ENCODE results near the gene ROBO2.
"Not testable (repeated sequence)": the region's sequence is repeated elsewhere in the genome, so short reads cannot be mapped to it uniquely, and the experiment has no call there.

Gene ROBO2

DNA sequence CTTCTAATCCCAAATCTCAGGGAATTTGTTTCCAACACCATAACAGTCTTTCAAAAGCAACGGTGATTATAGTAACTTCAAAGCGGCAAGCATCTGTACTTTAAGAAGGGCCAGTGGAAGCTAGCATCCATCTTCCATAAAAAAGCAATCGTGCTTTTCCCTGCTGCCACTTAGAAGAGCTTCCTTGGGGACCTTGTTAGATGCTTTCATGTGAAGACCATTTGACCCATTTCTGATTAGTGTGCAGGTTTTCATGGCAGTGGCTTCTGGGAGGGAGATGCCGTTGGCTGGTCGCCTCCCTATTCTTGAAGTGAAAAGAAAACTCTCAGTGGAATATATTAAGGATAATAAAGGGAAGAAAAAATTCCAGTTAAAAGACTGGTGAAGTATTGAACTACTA, 354.1 kb downstream of the ROBO2 start:
- no peak overlapping the region for H3K27ac ChIP-seq
- H3K4me2 ChIP-seq: no peak overlapping the region
- H3K79me2 ChIP-seq (ENCODE audit: insufficient read depth, low read depth): no peaks in the 10 kb centered on the region
- H4K20me1 ChIP-seq (ENCODE audit: insufficient read depth): no peaks in the 10 kb centered on the region
- H3K36me3 ChIP-seq (ENCODE audit: insufficient read depth): no peaks in the 10 kb centered on the region
- no peaks in the 10 kb centered on the region for H3K4me1 ChIP-seq (ENCODE audit: low read depth, poor library complexity, severe bottlenecking)
- H3K27me3 ChIP-seq (ENCODE audit: insufficient read depth, low read depth): no peaks in the 10 kb centered on the region
- no peak overlapping the region for H2AFZ ChIP-seq (ENCODE audit: low read depth)
- no peak overlapping the region for H3K9ac ChIP-seq
- TF ChIP-seq, protein P1, sequence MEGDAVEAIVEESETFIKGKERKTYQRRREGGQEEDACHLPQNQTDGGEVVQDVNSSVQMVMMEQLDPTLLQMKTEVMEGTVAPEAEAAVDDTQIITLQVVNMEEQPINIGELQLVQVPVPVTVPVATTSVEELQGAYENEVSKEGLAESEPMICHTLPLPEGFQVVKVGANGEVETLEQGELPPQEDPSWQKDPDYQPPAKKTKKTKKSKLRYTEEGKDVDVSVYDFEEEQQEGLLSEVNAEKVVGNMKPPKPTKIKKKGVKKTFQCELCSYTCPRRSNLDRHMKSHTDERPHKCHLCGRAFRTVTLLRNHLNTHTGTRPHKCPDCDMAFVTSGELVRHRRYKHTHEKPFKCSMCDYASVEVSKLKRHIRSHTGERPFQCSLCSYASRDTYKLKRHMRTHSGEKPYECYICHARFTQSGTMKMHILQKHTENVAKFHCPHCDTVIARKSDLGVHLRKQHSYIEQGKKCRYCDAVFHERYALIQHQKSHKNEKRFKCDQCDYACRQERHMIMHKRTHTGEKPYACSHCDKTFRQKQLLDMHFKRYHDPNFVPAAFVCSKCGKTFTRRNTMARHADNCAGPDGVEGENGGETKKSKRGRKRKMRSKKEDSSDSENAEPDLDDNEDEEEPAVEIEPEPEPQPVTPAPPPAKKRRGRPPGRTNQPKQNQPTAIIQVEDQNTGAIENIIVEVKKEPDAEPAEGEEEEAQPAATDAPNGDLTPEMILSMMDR (conservative IDR thresholded peaks at IDR 0.05; ENCODE audit: low read depth, low read length): no peak
- no peak overlapping the region for H3K4me3 ChIP-seq (IDR thresholded peaks at IDR 0.05; ENCODE audit: insufficient read depth, low read depth, low read length)

DNA sequence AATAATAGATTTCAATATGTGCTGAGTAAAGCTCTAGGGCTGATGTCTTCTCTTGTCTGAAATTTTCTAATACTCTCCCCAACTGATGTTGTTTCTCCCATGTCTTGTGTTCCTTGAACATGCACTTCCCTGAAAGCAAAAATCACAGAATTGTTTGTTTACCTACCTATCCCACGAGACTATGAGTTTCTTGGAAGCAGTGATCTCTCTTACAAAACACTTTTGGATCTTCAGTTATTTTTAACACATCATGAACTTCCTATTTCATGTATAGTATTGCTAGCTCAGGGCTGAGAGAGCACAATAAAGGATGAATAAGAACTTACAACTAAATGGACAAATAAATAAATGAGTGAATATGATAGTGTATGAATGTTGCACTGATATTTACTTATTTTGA, 365.0 kb downstream of the ROBO2 start:
- Histone ChIP-seq H3K4me2 (no peak overlapping the region), H3K27me3 (ENCODE audit: insufficient read depth, low read depth) (no peaks in the 10 kb centered on the region), H3K79me2 (ENCODE audit: insufficient read depth, low read depth) (no peaks in the 10 kb centered on the region), H4K20me1 (ENCODE audit: insufficient read depth) (no peaks in the 10 kb centered on the region), H3K27ac (no peak overlapping the region), H3K36me3 (ENCODE audit: insufficient read depth) (no peaks in the 10 kb centered on the region), H3K9ac (no peak overlapping the region), H3K4me1 (ENCODE audit: low read depth, poor library complexity, severe bottlenecking) (no peaks in the 10 kb centered on the region), H3K4me3 (IDR thresholded peaks at IDR 0.05; ENCODE audit: insufficient read depth, low read depth, low read length) (no peak overlapping the region), H2AFZ (ENCODE audit: low read depth) (no peak overlapping the region)
- TF ChIP-seq, protein P1 (conservative IDR thresholded peaks at IDR 0.05; ENCODE audit: low read depth, low read length): no peak

DNA sequence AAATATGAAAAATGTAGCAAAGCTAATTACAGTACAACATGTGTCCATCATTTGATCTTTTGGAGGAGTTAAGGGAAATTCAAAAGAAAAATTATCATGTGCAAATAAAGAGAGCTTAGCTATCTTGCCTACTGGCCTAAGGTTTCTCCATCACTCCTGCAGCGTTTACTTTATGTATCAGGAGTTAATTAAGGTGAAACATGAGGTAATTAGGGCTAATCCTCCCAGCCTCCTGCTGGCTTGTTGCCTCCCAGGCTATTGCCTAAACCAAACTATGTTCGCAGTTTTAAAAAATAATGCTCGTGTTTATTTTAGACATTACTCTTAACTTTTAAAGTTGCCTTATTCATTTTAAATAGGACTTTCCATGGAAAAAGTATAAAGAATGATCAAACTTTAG, 367.5 kb downstream of the ROBO2 start:
- Histone ChIP-seq H2AFZ (ENCODE audit: low read depth) (no peak overlapping the region), H3K27me3 (ENCODE audit: insufficient read depth, low read depth) (no peaks in the 10 kb centered on the region), H3K4me2 (no peak overlapping the region), H4K20me1 (ENCODE audit: insufficient read depth) (no peaks in the 10 kb centered on the region), H3K4me3 (IDR thresholded peaks at IDR 0.05; ENCODE audit: insufficient read depth, low read depth, low read length) (no peak overlapping the region), H3K9ac (no peak overlapping the region), H3K4me1 (ENCODE audit: low read depth, poor library complexity, severe bottlenecking) (no peaks in the 10 kb centered on the region), H3K27ac (no peak overlapping the region), H3K36me3 (ENCODE audit: insufficient read depth) (no peaks in the 10 kb centered on the region), H3K79me2 (ENCODE audit: insufficient read depth, low read depth) (no peaks in the 10 kb centered on the region)
- TF ChIP-seq, protein P1 (conservative IDR thresholded peaks at IDR 0.05; ENCODE audit: low read depth, low read length): no peak

DNA sequence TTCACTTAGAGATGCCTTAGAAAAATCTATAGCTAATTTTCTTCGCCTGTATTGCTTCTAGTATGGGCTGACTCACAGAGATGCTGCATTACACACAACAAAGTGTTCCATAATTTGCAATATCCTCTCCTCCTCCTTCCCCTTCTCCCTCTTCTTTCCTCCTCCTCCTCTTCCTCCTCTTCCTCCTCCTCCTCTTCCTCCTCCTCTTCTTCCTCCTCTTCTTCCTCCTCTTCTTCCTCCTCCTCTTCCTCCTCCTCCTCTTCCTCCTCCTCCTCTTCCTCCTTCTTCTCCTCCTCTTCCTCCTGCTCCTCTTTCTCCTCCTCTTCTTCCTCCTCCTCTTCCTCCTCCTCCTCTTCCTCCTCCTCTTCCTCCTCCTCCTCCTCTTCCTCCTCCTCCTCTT, 370.4 kb downstream of the ROBO2 start:
- H3K9ac ChIP-seq; H3K4me1 ChIP-seq (ENCODE audit: low read depth, poor library complexity, severe bottlenecking); H4K20me1 ChIP-seq (ENCODE audit: insufficient read depth): not testable (repeated sequence)

DNA sequence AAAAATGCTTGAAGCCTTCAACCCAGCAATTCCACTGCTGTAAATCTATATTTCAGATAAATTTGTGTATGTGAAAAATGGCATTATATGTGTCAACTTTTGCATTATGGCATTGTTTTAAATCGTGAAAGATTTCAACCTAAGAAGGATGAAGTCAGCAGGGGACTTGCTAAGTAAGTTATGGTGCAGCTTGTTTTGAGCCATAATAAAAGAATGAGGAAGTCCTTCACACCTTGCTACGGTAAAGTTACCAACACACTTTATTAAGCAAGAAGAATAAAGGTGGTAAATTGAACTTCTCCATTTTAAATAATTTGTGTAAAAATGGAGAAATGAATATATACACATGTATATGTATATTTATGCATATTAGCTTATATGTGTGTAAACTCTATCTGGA, 371.4 kb downstream of the ROBO2 start:
- Histone ChIP-seq H3K27me3 (ENCODE audit: insufficient read depth, low read depth) (no peaks in the 10 kb centered on the region), H3K9ac (no peak overlapping the region), H4K20me1 (ENCODE audit: insufficient read depth) (no peaks in the 10 kb centered on the region), H3K27ac (no peak overlapping the region), H2AFZ (ENCODE audit: low read depth) (no peak overlapping the region), H3K4me3 (IDR thresholded peaks at IDR 0.05; ENCODE audit: insufficient read depth, low read depth, low read length) (no peak overlapping the region), H3K4me1 (ENCODE audit: low read depth, poor library complexity, severe bottlenecking) (no peaks in the 10 kb centered on the region), H3K4me2 (no peak overlapping the region), H3K79me2 (ENCODE audit: insufficient read depth, low read depth) (no peaks in the 10 kb centered on the region), H3K36me3 (ENCODE audit: insufficient read depth) (no peaks in the 10 kb centered on the region)
- TF ChIP-seq, protein P1 (conservative IDR thresholded peaks at IDR 0.05; ENCODE audit: low read depth, low read length): no peak

More for the DNA sequence above, 370.4 kb downstream of the ROBO2 start:
- not testable (repeated sequence) for H3K36me3 ChIP-seq (ENCODE audit: insufficient read depth); H3K4me3 ChIP-seq (IDR thresholded peaks at IDR 0.05; ENCODE audit: insufficient read depth, low read depth, low read length); H3K4me2 ChIP-seq; H3K79me2 ChIP-seq (ENCODE audit: insufficient read depth, low read depth); H2AFZ ChIP-seq (ENCODE audit: low read depth); H3K27ac ChIP-seq; H3K27me3 ChIP-seq (ENCODE audit: insufficient read depth, low read depth)
